GM12878 (cell line): ENCODE data around the gene ATP6V1G3. TPM values are rescaled to one million over a fixed set of nuclear protein-coding genes. Genes with fewer than 3 reads are reported as not detected.

Experiments
- ATAC-seq: fragments of 200-7000 bp; cut with Tn5 transposase; 3 replicates; pipeline ENCODE4 v1.9.1; 2020; ENCODE audit warnings: mild to moderate bottlenecking, moderate library complexity
- BruUV-seq: library from RNA; stranded (reverse); fragments of 400-500 nt; replicated peaks from 2 replicates; lab custom pipeline; 2021; lab: Mats Ljungman, UMichigan
- CTCF ChIA-PET: fragments of 300-600 bp; sonication (Branson Sonifier 250); formaldehyde crosslinking; extraction: SDS; loops from one replicate; lab custom pipeline; 2021; ENCODE audit warnings: inconsistent platforms; lab: Yijun Ruan, JAX
- POLR2A ChIA-PET: fragments of 350-600 bp; formaldehyde crosslinking; extraction: SDS; loops from one replicate; lab custom pipeline; 2021; ENCODE audit warnings: inconsistent platforms; lab: Charles Lee
- RAD21 ChIA-PET: fragments of 300-600 bp; sonication (Branson Sonifier 250); formaldehyde crosslinking; loops from one replicate; lab custom pipeline; 2023; ENCODE audit warnings: antibody characterized with exemption; ENCODE audit not compliant: unreplicated experiment; lab: Charles Lee
- SMC1A ChIA-PET: fragments of 300-600 bp; sonication (Branson Sonifier 250); formaldehyde crosslinking; loops from one replicate; lab custom pipeline; 2023; ENCODE audit not compliant: unreplicated experiment, uncharacterized antibody; lab: Charles Lee
- DNase-seq: peaks from one replicate; pipeline ENCODE4 v3.0.0-alpha.2; 2011; ENCODE audit warnings: low read depth, low spot score
- FAIRE-seq: peaks from 3 replicates; lab custom pipeline; 2011; peaks lifted over from hg19 to GRCh38; lab: Jason Lieb, UNC
- H2AFZ ChIP-seq: 2 replicates; pipeline ENCODE4 v1.6.0; 2011; ENCODE audit warnings: low read depth, low read length, control low read depth; ENCODE audit not compliant: control insufficient read depth
- H3K27ac ChIP-seq: 2 replicates; pipeline ENCODE4 v1.5.1; 2011; ENCODE audit warnings: control low read depth; ENCODE audit not compliant: control insufficient read depth, insufficient read depth
- H3K27me3 ChIP-seq, 2 experiments: replicated peaks in 1 of 2; 2 replicates each; pipeline versions ENCODE4 v1.6.0 to v1.6.1; 2011; ENCODE audit warnings: low read length in 1 of 2; ENCODE audit not compliant: control insufficient read depth in 2 of 2, insufficient read depth in 2 of 2
- H3K36me3 ChIP-seq, 2 experiments: 2 replicates each; pipeline ENCODE4 v1.5.1; 2011; ENCODE audit warnings: low read length in 1 of 2; ENCODE audit not compliant: control insufficient read depth in 2 of 2, insufficient read depth in 2 of 2
- H3K4me1 ChIP-seq: 2 replicates; pipeline ENCODE4 v1.6.1; 2011; ENCODE audit warnings: mild to moderate bottlenecking, low read length, moderate library complexity, mixed read lengths; ENCODE audit not compliant: control insufficient read depth, insufficient read depth
- H3K4me2 ChIP-seq: 2 replicates; pipeline ENCODE4 v1.6.0; 2011; ENCODE audit warnings: control low read depth; ENCODE audit not compliant: control insufficient read depth, insufficient read depth
- H3K4me3 ChIP-seq: fragments of 200-600 bp; sonication (generic); 2 replicates; pipeline ENCODE4 v1.5.1; 2016
- H3K79me2 ChIP-seq: 2 replicates; pipeline ENCODE4 v1.6.0; 2011; ENCODE audit warnings: low read length; ENCODE audit not compliant: control insufficient read depth, insufficient read depth
- H3K9ac ChIP-seq: 2 replicates; pipeline ENCODE4 v1.8.0; 2011; ENCODE audit warnings: low read length, control low read depth, mixed read lengths; ENCODE audit not compliant: control insufficient read depth, insufficient read depth
- H3K9me3 ChIP-seq: replicated peaks from 3 replicates; pipeline ENCODE4 v1.5.1; 2011; ENCODE audit warnings: mild to moderate bottlenecking, low read length; ENCODE audit not compliant: control insufficient read depth, insufficient read depth
- H4K20me1 ChIP-seq: 2 replicates; pipeline ENCODE4 v1.6.0; 2011; ENCODE audit not compliant: control insufficient read depth, insufficient read depth
- BHLHE40 ChIP-seq, 2 experiments: fragments of 450-650 bp in 1 of 2; IDR thresholded peaks; 2 replicates each; pipeline ENCODE4 v1.6.1; 2011 to 2017; ENCODE audit warnings: low read depth in 2 of 2, borderline replicate concordance in 1 of 2, improper control_type of control experiment in 1 of 2, low read length in 1 of 2, mild to moderate bottlenecking in 1 of 2
- LARP7 ChIP-seq: fragments of 450-650 bp; IDR thresholded peaks from 2 replicates; pipeline ENCODE4 v1.6.1; 2017; ENCODE audit warnings: mild to moderate bottlenecking
- NFIC ChIP-seq: IDR thresholded peaks from 2 replicates; pipeline ENCODE4 v1.6.1; 2012; ENCODE audit warnings: low read depth, mild to moderate bottlenecking, inconsistent platforms, low read length, moderate library complexity
- NR2C1 ChIP-seq: fragments of 450-650 bp; IDR thresholded peaks from 2 replicates; pipeline ENCODE4 v1.6.1; 2017; ENCODE audit warnings: antibody characterized with exemption, mild to moderate bottlenecking, moderate library complexity
- NRF1 ChIP-seq: conservative IDR thresholded peaks from 2 replicates; pipeline ENCODE4 v1.6.1; 2011; ENCODE audit warnings: mild to moderate bottlenecking, low read depth, low read length, improper control_type of control experiment
- PAX5 ChIP-seq: IDR thresholded peaks from 2 replicates; pipeline ENCODE4 v1.6.1; 2011; ENCODE audit warnings: low read depth, low read length, borderline replicate concordance
- RB1 ChIP-seq: fragments of 450-650 bp; formaldehyde crosslinking; IDR thresholded peaks from 2 replicates; pipeline ENCODE4 v1.6.1; 2017; ENCODE audit warnings: mild to moderate bottlenecking, borderline replicate concordance
- SMAD5 ChIP-seq: IDR thresholded peaks from 2 replicates; pipeline ENCODE4 v1.6.1; 2016; ENCODE audit warnings: antibody characterized with exemption, low read depth
- SP1 ChIP-seq: IDR thresholded peaks from one replicate; pipeline ENCODE4 v1.6.1; 2011; ENCODE audit warnings: low read depth, low read length
- SPI1 ChIP-seq: IDR thresholded peaks from 2 replicates; pipeline ENCODE4 v1.6.1; 2011; ENCODE audit warnings: low read depth, mild to moderate bottlenecking, low read length, moderate library complexity, borderline replicate concordance; ENCODE audit not compliant: insufficient read depth
- SREBF1 ChIP-seq: IDR thresholded peaks from 2 replicates; pipeline ENCODE4 v1.6.1; 2012; ENCODE audit warnings: mild to moderate bottlenecking, low read length
- TCF7 ChIP-seq: IDR thresholded peaks from 2 replicates; pipeline ENCODE4 v1.6.1; 2014; ENCODE audit warnings: antibody characterized with exemption, borderline replicate concordance
- YY1 ChIP-seq: IDR thresholded peaks from 2 replicates; pipeline ENCODE4 v1.6.1; 2011; ENCODE audit warnings: low read depth, mild to moderate bottlenecking, low read length
- WGBS: methylation state at CpG from one replicate; pipeline ENCODE4 v1.1.6; 2016; ENCODE audit warnings: low lambda C conversion rate; ENCODE audit not compliant: insufficient replicate concordance, insufficient coverage; ENCODE audit errors: missing lambda C conversion rate; 5-methylcytosine and 5-hydroxymethylcytosine counted together
- in situ Hi-C: fragments of 300-500 bp; cut with MboI; formaldehyde crosslinking; loops from 9 replicates; pipeline ENCODE4 v1.14.3; 2018; ENCODE audit warnings: mixed read lengths
- intact Hi-C: fragments of 100-400 bp; cut with micrococcal nuclease; formaldehyde crosslinking; loops from one replicate; pipeline ENCODE4 v1.14.2; 2022; ENCODE audit not compliant: unreplicated experiment
- polyA plus RNA-seq, 11 experiments: library from polyadenylated mRNA; depleted of rRNA in 4 of 11; unstranded in 6 of 11; stranded (reverse) in 5 of 11; fragments of >200 nt; fragmentation: Nextera tagmentation in 4 of 11; fragmentation: Illumina TruSeq in 1 of 11; extraction: Ambion mirVana in 4 of 11; extraction: Trizol in 1 of 11; gene quantifications; 1 replicate in 1 of 11; 2 replicates in 10 of 11; pipeline versions ENCODE4 v1.2.1 to v1.2.3, GENCODE V29; 2011 to 2016; ENCODE audit warnings: inconsistent platforms in 2 of 11, missing spikeins in 2 of 11, low read depth in 1 of 11
- total RNA-seq, 4 experiments: library from RNA; depleted of rRNA in 3 of 4; stranded (reverse); fragments of >200 nt in 3 of 4; fragmentation: Illumina TruSeq in 1 of 4; extraction: Trizol in 1 of 4; gene quantifications; 2 replicates each; pipeline versions ENCODE4 v1.2.1 to v1.2.3, GENCODE V29; 2013 to 2021
- TF ChIP-seq, protein P1 (sequence below): fragments of 450-650 bp; IDR thresholded peaks from 2 replicates; pipeline ENCODE4 v1.6.1; 2016; ENCODE audit warnings: mild to moderate bottlenecking, moderate library complexity, borderline replicate concordance
- TF ChIP-seq, protein P2 (sequence below): fragments of 450-650 bp; IDR thresholded peaks from 2 replicates; pipeline ENCODE4 v1.6.1; 2017; ENCODE audit warnings: mild to moderate bottlenecking
- TF ChIP-seq, protein P3 (sequence below): fragments of 450-650 bp; formaldehyde crosslinking; IDR thresholded peaks from 2 replicates; pipeline ENCODE4 v1.5.0; 2022; ENCODE audit warnings: mild to moderate bottlenecking, missing genetic modification characterization

The ATP6V1G3 gene
- total and polyA plus RNA-seq, 10 of the 15 experiments (the other 5 are each of a cell fraction or from before 2014, with no cell fraction given): 0.22 TPM; not detected in 9

DNA sequence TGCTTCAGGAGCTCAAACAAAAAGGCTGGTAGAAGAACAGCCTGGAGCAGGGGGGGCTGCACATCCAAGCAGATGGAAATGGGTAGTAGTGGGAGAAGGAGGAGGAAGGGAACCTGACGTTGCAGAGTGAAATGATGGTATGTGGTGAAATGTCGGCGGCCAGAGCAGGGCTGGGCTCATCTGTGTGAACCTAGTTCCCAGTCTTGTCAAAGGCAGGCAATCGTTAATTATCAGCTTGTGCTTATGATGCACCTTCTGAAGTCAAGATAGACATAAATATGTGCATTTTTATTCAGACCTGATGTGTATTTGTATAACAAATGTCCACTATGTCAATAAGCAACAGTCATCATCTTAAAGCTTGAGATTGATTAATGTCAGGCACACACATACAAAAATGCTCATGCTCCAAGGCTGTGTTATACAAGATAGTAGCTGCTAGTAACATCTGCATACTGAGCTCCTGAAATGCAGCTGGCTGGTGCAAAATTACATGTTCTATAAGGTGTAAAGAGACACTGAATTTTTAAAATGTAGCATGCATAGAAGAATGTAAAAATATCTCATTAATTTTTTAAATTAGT, 10.6 kb upstream of the ATP6V1G3 start:
- in situ Hi-C loops: no loop called here
- WGBS: 78% methylated on average over 4 of the region's 4 CpGs
- Histone ChIP-seq H3K4me2 (no peak overlapping the region), H3K9me3 (no peaks in the 10 kb centered on the region), H3K36me3 (no peaks in the 10 kb centered on the region), H3K27ac (no peak overlapping the region), H3K79me2 (no peaks in the 10 kb centered on the region), H3K9ac (no peak overlapping the region), H3K4me1 (peaks cover 15% of the 10 kb centered on the region), H4K20me1 (no peaks in the 10 kb centered on the region), H2AFZ (no peak overlapping the region), H3K4me3 (no peak overlapping the region), H3K27me3 (no peaks in the 10 kb centered on the region)
- FAIRE-seq (no peak), ATAC-seq (no peak), DNase-seq (no peak)
- CTCF ChIA-PET: no interaction called here
- POLR2A ChIA-PET: no interaction called here
- RAD21 ChIA-PET: interaction anchor here (0.7 to 2.4 kb wide), 6 partner anchors 11 to 132 kb away, joined by 3 to 12 read pairs (median 4); partner anchors contain the start of gene ATP6V1G3
- BruUV-seq: no TSS peak
- SMC1A ChIA-PET: interaction anchor here (1.0 to 3.3 kb wide), 10 partner anchors 9 to 135 kb away, joined by 3 to 12 read pairs (median 4); no protein-coding TSS in a partner anchor
- intact Hi-C loops: no loop called here
- no peak for TF ChIP-seq RB1
- no peak for TF ChIP-seq YY1
- TF ChIP-seq NRF1: no peak
- TF ChIP-seq SPI1: no peak
- TF ChIP-seq SREBF1: no peak
- no peak for TF ChIP-seq PAX5
- no peak for TF ChIP-seq NR2C1
- TF ChIP-seq TCF7: no peak
- TF ChIP-seq, protein P1, sequence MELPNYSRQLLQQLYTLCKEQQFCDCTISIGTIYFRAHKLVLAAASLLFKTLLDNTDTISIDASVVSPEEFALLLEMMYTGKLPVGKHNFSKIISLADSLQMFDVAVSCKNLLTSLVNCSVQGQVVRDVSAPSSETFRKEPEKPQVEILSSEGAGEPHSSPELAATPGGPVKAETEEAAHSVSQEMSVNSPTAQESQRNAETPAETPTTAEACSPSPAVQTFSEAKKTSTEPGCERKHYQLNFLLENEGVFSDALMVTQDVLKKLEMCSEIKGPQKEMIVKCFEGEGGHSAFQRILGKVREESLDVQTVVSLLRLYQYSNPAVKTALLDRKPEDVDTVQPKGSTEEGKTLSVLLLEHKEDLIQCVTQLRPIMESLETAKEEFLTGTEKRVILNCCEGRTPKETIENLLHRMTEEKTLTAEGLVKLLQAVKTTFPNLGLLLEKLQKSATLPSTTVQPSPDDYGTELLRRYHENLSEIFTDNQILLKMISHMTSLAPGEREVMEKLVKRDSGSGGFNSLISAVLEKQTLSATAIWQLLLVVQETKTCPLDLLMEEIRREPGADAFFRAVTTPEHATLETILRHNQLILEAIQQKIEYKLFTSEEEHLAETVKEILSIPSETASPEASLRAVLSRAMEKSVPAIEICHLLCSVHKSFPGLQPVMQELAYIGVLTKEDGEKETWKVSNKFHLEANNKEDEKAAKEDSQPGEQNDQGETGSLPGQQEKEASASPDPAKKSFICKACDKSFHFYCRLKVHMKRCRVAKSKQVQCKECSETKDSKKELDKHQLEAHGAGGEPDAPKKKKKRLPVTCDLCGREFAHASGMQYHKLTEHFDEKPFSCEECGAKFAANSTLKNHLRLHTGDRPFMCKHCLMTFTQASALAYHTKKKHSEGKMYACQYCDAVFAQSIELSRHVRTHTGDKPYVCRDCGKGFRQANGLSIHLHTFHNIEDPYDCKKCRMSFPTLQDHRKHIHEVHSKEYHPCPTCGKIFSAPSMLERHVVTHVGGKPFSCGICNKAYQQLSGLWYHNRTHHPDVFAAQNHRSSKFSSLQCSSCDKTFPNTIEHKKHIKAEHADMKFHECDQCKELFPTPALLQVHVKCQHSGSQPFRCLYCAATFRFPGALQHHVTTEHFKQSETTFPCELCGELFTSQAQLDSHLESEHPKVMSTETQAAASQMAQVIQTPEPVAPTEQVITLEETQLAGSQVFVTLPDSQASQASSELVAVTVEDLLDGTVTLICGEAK: no peak
- TF ChIP-seq, protein P2, sequence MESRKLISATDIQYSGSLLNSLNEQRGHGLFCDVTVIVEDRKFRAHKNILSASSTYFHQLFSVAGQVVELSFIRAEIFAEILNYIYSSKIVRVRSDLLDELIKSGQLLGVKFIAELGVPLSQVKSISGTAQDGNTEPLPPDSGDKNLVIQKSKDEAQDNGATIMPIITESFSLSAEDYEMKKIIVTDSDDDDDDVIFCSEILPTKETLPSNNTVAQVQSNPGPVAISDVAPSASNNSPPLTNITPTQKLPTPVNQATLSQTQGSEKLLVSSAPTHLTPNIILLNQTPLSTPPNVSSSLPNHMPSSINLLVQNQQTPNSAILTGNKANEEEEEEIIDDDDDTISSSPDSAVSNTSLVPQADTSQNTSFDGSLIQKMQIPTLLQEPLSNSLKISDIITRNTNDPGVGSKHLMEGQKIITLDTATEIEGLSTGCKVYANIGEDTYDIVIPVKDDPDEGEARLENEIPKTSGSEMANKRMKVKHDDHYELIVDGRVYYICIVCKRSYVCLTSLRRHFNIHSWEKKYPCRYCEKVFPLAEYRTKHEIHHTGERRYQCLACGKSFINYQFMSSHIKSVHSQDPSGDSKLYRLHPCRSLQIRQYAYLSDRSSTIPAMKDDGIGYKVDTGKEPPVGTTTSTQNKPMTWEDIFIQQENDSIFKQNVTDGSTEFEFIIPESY: no peak
- TF ChIP-seq BHLHE40 (IDR thresholded peaks at IDR 0.05; ENCODE audit: borderline replicate concordance in 1 of 2, low read depth in 2 of 2, low read length in 1 of 2): no peak
- no peak for TF ChIP-seq LARP7
- no peak for TF ChIP-seq NFIC
- TF ChIP-seq, protein P3, sequence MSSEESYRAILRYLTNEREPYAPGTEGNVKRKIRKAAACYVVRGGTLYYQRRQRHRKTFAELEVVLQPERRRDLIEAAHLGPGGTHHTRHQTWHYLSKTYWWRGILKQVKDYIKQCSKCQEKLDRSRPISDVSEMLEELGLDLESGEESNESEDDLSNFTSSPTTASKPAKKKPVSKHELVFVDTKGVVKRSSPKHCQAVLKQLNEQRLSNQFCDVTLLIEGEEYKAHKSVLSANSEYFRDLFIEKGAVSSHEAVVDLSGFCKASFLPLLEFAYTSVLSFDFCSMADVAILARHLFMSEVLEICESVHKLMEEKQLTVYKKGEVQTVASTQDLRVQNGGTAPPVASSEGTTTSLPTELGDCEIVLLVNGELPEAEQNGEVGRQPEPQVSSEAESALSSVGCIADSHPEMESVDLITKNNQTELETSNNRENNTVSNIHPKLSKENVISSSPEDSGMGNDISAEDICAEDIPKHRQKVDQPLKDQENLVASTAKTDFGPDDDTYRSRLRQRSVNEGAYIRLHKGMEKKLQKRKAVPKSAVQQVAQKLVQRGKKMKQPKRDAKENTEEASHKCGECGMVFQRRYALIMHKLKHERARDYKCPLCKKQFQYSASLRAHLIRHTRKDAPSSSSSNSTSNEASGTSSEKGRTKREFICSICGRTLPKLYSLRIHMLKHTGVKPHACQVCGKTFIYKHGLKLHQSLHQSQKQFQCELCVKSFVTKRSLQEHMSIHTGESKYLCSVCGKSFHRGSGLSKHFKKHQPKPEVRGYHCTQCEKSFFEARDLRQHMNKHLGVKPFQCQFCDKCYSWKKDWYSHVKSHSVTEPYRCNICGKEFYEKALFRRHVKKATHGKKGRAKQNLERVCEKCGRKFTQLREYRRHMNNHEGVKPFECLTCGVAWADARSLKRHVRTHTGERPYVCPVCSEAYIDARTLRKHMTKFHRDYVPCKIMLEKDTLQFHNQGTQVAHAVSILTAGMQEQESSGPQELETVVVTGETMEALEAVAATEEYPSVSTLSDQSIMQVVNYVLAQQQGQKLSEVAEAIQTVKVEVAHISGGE (CRISPR knock-in tag): no peak
- TF ChIP-seq SP1: no peak
- TF ChIP-seq SMAD5: no peak
